Measurements from ENCODE around the gene CATSPER1.
"Not testable (repeated sequence)": the region's sequence is repeated elsewhere in the genome, so short reads cannot be mapped to it uniquely, and the experiment has no call there.

CATSPER1 gene

DNA sequence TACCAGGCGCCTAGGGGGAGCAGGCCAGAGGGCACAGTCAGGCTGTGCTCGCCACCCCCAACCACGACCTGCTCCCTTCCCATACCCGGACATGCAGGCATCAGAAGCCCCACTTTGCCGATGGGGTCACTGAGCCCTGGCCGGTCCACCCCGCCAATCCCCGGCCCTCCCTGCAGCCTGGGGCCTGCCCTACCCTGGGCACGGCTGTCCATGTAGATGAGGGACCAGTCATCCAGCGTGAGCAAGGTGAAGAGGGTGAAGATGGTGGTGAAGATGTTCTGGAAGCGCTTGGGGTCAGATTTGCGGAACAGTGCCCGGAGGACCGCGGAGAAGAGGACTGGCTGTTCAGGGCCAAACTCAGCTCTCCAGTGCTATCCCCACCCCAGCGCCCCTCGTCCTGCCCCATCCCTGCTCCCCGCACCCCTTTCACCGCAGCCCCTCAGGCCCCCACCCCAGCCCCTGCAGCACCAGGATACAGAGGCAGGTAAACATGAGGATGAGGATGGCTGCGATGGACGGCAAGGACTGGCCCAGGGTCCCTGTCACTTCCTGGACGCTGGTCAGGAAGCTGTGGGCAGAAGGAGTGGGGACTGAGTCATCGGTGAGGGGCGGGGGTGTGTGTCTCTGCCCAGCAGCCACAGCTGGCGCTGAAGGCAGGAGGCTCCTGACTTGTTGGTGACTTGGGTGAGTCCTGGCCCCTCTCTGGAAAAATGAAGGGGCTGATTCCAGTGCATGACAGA is 5.5 kb downstream of the CATSPER1 start:
- DNase-seq, result no peak

DNA sequence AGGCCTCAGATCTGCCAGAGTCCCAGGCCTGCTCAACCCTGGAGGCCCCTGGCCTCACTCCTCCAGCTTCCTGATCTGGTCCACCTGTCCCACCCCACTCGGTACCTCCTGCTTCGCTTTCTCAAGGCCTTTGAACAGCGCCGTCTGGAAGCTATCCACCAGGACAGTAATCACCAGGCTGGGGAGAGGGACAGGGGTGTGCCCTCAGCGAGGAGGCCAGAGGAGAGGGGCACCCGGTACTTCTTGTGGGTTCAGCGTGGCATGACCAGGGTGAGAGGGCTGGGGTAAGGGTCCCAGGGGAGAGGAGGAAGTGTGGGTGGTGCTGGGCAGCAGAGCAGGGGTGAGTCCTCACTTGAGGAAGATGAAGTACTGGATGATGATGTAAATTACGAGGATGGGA is 6.1 kb downstream of the CATSPER1 start:
- no peak for DNase-seq

DNA sequence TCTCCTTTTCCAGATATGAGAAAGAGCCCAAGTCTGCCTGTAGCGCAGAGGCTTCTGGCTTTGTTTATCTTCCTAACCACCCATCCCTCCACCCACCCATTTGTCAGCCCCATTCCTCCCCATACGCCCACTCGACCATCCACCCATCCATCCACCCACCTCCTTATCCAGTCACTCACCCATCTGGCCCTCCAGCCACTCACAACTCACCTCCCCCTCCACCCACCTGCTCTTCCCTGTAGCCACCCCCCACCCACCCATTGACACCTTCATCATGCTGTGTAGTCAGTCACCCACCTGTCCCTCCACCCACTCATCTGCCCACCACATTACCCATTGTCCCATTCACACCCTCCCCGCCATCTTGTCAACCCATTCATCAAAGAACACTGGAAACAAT is 9.0 kb downstream of the CATSPER1 start:
- DNase-seq, result no peak

DNA sequence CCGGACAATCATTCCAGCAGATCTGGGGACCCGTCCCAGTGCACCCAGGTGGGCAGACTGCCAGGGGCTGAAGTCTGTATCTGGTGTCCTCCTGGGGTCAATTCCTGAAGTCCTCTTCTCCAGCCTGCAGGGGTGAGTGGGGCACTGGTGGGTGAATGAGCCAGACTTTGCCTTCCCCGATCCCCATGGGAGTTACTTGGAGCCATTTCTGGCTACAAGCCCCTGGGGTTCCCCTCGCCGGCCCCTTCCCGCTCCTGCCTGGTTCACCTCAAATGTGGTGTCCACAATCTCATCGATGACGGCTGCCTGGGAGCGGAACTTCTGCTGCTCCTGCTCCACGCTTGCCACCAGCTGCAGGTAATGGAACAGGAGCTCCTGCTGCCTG is 9.5 kb downstream of the CATSPER1 start:
- no peak for DNase-seq

DNA sequence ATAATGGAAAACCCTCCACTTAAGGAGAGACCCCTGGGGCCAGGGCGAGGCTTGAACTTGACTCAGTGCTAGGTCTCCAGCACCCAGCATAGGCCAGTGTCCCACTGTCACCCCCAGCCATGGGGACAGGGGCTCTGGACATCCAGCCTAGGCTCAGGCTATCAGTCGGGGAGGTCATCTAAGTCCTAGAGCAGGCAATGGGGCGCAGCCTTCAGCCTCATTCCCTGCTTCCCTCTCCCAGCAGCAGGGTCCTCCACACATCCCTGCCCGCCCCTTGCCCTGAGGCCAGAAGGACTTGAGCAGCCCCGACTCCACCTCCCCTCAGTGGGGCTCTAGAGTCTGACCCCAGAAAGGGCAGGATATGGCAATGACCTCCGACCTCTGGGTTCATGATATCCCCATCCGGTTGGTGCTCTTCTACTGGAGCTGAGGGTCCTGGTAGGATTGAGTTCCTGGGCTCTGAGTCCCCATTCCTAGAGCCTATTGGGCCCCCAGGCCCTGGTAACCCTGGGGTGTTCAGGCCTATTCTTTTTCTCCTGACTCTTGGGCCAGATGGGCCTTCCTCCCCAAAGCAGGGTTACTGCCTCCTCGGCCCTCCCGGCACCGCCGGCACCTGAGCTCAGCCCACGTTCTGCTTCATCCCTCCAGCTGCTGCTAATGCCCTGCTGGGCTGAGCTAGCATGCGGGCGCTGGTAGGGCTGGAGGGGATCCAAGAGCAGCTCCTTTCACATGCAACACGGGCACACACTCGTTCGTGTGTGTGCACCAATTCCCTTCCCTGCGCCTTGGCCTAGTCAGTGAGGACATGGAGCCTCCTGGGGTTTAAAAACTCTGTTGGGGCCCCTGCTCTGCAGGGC is 10.1 kb downstream of the CATSPER1 start:
- no peak for DNase-seq

DNA sequence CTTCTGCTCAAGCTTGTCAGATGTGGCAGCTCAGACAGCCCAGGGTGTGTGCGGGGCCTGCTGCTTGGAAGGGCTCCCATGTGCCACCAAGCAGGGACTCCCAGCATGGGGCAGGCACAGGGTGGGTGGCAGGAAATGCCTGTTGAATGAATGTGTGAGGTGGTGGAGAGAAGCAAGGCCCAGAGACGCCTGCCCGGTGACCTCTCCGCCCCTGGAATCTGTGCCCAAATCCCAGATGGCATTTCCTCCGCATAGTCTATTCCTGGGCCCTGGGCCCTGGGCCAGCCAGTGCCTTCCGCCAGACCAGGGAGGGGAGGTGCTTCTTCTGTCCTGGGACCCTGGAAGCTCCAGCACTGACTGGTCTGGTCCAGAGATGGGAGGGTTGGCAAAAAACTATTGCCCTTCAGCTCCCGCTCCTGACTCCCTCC is 10.8 kb downstream of the CATSPER1 start:
- DNase-seq, result no peak

DNA sequence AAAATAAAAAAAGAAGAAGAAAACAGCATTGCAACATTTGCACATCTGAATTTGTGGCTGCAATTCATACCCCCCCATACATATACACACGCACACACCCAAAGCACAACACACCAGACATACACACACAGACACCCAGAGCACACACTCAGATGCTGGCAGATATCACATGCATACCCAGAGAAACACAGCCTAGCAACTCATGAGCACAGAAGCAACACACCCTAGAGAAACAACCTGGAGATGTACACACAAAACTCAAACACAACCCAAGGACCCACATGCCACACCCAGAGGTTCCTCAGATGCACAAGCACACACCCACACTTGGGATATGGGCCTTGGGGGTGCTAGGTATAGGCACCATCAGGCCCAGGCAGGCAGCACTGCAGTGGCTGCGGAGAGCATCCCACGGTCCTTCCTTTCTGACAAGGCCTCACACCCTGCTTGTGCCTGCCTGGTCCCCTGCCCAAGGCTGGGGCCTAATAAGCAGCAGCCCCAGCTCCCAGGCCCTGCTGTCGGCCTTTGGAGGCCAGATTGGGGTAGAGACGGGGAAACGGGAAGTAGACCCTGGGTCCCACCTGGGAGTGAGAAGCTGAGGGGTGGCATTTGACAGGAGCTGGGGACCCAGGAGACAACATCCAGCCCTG is 11.3 kb downstream of the CATSPER1 start:
- DNase-seq, result no peak

DNA sequence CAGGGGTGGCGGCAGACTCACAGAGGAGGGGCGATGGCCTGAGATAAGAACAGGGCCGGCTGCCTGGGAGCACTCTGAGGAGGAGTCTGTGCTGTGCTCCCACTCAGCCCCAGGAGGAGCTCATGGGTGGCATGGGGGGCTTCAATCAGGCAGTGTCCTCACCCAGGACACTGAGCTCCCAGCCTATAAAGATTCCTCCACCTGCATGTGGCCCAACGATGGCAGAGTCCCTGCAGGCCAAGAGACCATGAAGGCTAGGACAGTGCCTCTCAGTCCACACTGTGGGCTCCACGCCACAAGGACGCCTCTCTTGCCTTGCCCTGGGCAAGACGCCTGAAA is 12.5 kb downstream of the CATSPER1 start:
- DNase-seq, result no peak

DNA sequence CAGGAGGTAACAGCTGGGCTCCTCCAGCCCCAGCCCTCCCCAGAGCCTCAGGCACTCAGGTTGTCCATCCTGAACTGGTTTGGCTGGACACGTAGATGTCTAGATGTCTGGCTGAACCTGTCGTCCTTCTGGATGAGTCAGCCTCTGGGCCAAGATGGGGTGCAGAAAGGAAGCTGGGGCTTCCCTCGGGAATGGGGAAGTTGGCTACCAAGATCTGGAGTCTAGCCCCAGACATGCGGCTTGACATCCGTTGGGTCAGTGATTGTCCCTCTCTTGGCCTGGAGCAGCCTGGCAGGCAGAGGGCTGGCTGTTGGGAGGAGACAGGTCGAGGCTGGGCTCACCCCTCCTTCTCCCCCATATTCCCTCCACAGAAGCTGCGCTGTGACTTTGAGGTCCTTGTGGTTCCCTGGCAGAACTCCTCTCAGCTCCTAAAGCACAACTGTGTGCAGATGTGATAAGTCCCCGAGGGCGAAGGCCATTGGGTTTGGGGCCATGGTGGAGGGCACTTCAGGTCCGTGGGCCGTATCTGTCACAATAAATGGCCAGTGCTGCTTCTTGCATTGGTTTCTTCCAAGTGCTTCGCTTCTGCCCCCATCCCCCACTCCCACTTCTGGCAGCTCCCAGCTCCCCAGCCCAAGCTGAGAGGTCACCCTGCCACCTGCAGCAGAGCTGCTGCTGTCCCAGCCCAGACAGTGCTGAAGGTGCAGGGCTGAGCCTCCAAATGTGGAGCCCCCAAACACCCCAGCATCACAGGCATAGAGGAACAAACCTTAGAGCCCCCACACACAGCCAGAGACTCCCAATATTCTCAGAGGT is 13.1 kb downstream of the CATSPER1 start:
- no peak for DNase-seq

DNA sequence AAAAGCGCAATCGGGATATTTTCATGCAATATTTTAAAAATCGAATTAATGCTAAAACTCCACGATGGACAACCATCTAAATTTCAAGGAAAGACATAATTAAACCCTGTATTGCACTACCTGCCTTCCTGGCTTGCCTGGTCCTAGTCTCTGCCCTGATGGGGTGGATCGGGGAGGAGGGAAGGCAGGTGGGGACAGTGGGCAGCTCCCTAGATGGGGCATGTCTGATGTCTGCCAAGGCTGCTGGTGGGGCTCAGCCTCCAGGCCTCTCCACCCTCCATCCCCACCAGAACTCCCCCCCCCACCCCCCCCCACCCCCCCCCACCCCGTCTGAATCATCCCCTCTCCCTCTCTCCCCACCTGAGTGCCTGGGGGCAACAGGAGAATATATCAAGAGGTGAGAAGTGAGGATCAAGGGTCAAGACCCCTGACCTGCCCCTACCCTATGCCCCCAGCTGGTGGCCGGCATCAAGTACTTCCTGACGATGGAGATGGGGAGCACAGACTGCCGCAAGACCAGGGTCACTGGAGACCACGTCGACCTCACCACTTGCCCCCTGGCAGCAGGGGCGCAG is 13.8 kb downstream of the CATSPER1 start:
- DNase-seq, result no peak

DNA sequence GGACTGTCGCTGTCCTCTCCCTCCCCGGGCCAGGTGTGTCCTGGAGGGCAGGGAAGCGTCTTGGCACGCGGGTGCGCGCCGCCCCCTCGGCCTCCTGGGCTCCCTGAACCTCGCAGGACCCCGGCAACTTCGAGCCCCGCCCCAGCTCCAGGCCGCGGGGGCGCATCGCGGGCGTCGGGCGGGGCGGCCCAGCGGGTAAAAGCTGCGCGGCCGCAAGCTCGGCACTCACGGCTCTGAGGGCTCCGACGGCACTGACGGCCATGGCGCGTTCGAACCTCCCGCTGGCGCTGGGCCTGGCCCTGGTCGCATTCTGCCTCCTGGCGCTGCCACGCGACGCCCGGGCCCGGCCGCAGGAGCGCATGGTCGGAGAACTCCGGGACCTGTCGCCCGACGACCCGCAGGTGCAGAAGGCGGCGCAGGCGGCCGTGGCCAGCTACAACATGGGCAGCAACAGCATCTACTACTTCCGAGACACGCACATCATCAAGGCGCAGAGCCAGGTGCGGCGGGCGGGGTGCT is 14.4 kb downstream of the CATSPER1 start, which contains the start of gene CST6:
Gene CST6 (plus strand): TSS at position 224 of the 519 bp plus-strand sequence. CDS start 37 bp downstream, at position 261.
- DNase-seq, result no peak

DNA sequence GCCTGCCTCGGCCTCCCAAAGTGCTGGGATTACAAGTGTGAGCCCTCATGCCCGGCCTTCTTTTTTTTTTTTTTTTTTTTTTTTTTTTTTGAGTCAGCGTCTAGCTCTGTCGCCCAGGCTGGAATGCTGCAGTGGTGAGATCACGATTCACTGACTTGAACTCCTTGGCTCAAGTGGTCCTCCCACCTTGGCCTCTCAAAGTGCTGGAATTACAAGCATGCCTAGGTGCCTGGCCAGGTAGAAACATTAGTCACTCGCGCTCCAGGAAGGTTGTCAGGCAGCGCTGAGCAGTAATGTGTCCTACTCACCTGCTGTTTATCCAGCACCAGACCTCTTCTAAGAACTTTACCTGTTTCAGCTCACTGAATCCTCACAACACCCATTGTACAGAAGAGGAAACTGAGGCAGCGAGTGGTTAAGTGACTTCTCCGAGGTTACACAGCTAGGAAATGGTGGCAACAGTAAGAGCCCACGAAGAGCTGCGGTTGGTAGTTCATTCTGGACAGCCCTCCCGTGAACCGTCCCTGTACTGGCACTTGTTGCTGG is 15.0 kb downstream of the CATSPER1 start:
- no peak for DNase-seq

DNA sequence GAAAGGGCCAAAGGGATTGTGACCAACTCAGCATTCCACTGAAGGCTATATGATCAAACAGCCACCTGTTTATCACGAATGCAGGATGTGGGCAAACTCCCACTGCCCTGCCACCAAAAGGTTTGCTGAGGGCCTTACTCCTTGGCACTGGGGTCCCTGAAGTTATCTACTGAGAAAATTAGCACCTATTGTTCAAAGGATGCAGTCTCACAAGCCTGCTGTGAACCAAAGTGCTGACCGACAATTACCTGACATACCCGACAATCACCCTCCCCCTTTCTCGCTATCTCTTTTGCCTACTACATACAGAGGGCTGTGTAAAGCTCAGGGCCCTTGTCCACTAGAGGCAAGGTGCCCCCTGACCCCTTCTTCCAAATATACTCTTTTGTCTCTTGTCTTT is 16.2 kb downstream of the CATSPER1 start:
- DNase-seq, result not testable (repeated sequence)

DNA sequence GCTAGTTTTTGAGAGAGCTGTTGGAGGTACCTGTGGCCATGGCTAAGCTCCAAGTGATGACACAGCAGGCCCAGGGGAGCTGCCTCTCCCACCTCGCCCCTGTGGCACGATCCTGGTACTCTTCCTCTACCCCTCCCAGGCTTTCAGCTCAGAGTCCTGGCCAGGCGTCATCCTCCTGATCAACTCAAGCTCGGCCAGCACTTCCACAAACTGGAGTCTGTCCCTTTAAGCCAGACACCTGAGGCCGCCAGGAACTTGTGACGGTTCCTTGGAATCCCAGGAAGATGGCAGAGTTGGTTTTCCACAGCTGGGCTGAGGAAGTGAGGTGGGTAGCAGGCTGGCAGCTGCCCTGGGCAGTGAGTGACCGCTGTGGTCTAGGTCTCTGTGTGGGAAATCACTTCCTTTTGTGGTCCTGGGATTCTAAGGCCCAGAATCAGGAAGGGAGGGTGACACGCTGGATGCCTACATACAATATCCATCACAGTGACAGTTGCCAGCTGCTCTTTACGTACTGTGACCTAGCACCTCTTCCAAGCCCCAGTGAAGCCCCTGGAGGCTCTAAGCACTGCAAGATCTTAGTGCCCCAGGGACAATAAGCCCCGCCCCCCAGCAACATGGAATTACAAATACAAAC is 17.7 kb downstream of the CATSPER1 start:
- DNase-seq, result no peak

DNA sequence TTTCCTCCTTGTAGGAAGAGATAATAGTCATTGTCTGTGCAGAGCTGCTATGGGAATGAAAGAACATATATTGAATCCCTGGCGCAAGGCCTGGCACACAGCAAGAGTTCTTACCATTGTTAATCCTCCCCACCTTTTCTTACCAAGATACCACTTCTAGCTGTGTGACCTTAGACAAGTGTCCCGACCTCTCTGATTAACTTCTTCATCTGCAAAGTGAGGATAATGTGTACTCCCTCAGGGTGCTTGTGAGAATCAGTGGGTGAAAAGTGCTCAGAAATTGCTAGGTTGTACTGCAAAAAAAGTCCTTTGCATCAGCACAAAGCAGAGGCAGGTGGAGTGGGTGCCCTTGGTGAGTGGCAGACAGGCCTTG is 18.2 kb downstream of the CATSPER1 start:
- DNase-seq, result no peak

DNA sequence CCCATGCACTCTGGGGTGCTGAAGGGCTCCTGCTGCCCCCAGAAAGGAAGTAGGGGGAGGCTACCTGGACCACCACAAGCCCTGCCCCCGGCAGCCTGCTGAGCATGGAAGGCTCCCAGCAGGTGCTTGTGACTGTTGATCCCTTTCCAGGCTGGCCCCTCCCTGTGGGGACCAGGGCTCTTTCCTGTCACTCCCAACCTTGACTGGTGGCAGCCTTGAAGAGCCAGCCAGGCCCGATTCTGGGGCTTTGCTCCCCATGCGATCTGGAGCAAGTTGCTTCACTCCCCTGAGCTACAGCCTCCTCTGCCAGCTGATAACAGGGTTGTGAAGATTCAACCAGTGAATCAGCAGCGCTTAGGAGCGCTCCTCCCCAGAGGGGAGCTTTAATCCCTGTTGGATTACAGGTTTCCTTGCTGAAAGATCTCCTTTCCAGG is 19.1 kb downstream of the CATSPER1 start:
- DNase-seq, result no peak

DNA sequence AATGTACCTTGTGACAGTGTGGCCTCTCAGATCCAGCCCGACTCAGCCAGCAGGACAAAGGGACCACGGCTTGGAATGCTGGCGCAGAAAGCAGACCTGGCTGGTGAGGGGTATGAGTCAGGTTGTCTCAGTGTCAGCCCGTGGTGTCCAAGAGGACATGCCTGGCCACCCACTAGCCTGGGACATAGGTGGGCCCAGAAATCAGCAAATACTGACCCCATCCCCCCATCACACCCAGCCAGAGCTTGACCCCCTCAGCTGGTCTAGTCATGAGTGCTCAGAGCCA is 19.4 kb downstream of the CATSPER1 start:
- DNase-seq, result no peak

DNA sequence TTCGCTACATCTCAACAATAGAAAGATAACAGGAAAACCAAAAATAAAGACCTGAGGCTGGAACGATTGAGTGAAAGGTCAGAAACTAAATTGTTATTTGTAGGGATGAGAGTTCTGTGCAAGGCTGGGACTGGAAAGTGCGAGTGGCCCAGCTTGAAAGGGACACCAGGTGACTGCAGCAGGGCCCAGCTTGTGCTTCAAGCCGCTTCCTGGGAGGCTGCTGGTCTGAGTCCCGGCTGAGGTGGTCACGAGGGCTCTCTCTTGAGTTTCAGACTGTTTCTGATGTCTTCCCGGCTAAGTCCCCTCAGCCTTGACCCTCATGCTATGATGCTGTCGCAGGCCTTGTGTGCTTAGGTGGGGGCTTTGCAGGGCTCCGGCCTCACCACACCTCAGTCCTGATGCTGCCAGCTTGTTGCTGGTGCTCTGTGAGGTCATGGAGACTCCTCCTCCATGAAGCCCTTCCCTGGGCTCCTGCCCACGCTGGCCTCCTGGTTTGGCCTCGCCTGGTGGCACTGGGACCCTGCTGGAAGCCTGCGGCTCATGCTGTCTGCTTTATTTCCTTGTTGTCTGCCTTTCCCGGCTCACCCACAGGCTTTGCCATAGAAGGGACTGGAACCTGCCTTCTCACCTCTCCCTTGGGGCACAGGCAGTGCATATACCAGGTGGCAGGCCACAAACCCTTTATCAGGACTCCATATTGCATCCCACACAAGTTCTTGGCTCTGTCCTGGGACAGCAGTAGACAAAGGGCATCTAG is 20.0 kb downstream of the CATSPER1 start:
- no peak for DNase-seq

DNA sequence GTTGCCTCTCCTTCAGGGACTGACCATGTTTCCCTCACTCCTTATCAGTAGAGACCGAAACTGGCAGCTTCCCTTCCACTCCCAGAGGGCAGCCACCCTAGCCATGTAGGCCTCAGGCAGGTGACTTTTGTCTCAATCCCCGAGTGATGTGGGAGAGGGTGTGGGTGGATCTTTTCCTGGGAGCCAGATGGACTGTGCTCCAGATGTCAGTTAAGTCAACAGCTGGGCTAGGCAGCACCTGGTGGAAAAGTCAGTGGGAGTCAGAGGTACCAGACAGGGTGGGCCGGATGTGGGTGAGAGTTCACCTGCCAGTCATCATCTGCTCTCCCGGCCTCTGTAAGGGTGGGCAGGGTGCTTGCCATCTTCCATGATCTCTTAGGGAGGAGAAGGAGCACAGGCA is 22.1 kb downstream of the CATSPER1 start:
- no peak for DNase-seq

DNA sequence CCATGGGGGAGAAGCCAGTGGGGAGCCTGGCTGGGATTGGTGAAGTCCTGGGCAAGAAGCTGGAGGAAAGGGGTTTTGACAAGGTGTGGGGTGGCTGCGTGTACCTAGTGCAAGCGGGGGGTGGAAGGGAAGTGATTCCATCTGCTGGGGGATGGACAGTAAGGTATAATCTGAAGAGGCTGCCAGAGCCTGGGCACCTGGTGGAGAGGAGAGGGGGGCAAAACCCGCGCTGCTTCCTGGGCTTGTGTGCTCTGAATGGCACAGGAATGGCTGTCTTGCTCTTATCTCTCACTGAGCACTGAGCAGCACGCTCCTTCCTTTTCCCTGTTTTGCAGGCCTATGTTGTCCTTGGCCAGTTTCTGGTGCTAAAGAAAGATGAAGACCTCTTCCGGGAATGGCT is 23.0 kb downstream of the CATSPER1 start:
- DNase-seq, result no peak

DNA sequence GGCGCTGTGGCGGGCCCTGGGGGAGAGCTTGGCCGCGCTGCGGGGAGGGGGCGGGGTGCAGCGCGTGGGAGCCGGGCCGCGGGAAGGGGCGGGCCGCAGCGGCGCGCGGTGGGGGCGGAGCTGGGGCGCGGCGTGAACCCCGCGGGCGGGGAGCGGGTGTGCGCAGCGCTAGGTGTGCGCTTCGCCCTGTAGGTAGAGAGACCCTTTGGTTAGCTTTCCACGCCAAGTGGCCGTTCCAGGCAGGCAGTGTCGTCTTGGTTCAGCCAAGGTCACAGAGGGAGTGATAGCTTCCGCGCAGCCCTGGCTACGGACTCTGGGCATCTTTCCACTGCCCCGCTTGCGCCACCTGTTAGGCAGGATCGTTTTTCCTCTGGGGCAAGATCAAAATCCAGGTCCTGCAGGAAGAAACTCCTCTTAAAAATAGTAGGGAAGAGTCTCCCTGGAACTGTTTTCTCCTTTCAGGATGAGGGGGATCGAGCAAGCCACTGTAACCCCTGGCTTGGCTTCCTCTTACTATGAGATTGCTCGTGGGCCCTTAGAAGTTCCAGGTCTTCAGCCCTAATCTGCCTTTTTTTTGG is 23.5 kb downstream of the CATSPER1 start:
- no peak for DNase-seq

Data from NCI-H446 treated with DMSO at 0.1 percent for 48 hours (cell line).